ACHN (cell line): Measurements from ENCODE around the gene RASSF9.

Experiments
- DNase-seq: peaks from one replicate; pipeline ENCODE4 v3.0.0-alpha.2; 2015
- in situ Hi-C: cut with HindIII; loops from 2 replicates; pipeline ENCODE4 v1.10.0; 2017; ENCODE audit warnings: low sequenced_read_pairs, low pct_ligation_motif_present, low pct_unique_long_range_greater_than_20kb

The RASSF9 gene

DNA sequence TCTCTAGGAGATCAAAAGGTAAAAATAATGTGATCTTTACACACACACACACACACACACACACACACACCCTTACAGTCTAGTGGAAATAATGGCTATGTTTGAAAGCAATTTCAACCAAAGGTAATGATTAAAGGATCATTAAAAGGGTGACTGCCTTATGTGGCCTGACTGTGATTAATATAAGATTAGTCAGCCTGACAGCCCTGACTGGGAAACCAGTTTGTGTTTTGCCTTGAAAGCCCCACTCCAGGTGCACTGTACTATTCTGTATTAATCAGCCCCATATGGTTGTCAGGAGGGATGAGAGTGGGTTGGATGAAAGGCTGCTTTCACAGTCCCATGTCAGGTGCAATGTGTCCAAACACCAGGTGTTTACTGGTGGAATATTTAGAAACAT lies 10.5 kb downstream of the RASSF9 start:
- in situ Hi-C loops: no loop called here
- DNase-seq: peak; percentile 77

DNA sequence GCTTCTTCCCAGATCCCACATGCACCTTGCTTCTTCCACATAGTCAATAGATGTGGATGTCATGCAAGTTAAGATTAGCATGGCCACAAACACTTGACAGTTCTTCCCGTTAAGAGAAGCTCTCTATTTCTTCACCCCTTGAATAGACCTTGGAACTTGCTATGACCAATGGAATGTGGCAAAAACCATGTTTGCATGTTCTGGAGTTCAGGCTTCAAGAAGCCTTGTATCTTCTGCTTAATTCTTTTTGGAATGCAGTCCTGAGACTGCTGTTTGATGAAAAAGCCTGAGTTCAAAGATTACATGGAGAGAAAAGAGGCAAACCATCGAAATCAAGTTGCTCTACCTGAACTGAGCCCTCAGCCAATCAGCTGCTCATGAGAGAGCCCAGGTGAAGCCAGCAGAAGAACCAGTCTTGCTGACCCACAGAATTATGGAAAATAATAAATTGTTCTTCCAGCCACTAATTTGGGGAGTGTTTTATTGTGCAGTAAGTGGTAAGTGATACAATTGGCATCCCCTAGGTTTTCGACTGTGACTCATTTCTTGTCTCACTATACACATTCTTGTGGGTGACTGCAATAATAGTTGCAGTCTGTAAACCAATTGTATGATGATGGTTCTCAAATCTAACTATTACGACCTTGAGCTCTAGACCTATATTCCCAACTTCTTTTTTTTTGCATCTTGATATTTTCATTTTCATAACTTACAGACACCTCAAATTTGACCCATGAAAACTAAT lies 12.6 kb downstream of the RASSF9 start:
- in situ Hi-C loops: no loop called here
- DNase-seq: no peak

DNA sequence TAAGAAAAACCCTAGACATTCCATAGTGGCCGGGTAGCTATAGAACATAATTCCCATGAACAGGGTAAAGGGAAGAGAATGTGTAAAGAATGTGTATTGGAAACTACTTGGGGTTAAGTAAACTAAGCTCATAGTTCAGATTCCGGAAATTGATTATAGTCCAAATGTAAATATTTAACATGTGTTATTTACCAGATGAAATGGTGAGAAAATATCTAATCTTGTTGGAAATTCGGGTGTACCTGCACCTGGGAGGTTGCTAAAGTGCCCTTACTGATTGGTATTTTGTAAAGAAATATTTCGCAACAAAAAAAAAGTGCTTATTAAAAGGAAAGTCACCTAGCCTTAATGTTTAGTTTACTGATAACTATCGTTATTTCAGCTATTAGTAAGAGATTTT lies 14.4 kb downstream of the RASSF9 start:
- in situ Hi-C loops: no loop called here
- no peak for DNase-seq

DNA sequence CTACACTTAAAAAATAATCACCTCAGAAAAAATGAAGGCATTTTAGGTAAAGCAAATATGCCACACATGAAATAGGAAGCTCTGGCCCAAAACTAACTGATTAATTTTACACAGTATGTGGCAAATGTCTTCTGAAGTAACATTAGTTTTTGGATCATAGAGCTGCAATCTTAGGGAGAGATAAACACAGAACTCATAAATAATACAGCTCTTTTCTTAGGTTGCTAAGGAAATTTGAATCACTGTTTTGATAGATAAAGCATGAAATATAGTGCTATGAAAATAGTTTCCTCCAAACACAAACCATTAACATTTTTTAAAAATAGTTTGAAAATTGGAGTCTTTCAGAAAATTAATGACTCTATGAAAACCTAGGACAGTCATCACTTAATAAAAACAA lies 15.0 kb downstream of the RASSF9 start:
- no peak for DNase-seq
- in situ Hi-C loops: no loop called here

DNA sequence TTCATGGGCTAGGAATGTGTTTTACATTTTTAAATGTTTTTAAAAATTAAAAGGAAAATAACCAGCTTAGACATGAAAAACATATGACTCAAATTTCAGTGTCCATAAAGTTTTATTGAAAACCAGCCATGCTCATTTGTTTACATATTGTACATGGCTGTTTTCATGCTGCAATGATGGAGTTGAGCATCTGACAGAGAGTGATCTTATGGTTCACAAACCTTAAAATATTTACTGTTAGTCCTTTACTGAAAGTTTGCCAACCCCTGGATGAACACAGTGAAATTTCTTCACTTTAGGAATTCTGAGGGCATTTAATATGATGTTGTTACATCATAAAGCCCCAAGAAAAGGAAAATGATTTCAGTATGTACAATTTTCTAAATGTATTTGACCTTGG lies 16.1 kb downstream of the RASSF9 start:
- no peak for DNase-seq

DNA sequence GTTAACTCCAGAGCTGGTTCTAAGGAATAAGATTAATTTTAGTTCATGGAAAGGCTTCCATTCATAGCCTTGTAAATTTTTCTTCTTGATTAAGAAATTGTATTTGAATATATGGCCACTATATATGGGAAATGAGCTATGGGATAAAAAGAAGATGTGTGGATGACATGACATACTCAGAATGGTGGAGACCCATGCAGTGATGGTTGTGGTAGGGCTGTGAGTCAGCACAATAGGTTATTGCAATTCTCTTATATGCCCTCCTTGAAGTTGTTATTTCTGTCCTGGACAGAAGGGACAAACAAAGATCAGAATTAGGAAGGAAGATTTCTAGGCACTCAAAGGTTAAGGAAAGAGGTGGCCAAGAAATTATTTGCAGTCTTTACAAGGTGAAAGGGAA lies 21.5 kb downstream of the RASSF9 start:
- no peak for DNase-seq
- in situ Hi-C loops: no loop called here

More for the DNA sequence above, 16.1 kb downstream of the RASSF9 start:
- in situ Hi-C loops: no loop called here

DNA sequence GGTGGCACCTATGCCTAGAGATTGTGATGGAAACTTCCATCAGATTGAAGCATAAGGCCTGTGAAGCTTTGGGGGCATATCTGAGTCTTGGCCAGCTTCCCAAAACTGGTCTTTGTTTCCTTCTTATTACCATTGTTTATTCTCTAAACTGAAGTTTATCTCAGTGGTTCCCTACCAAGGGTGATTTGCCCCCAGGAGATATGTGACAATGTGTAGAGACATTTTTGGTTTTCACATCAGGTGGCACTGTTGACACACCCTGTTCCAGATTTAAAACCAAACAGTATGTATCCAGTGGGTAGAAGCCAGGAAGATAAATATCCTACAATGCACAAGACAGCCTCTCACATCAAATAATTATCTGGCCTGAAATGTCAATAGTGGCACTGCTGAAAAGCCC lies 22.1 kb downstream of the RASSF9 start:
- no peak for DNase-seq
- in situ Hi-C loops: no loop called here

DNA sequence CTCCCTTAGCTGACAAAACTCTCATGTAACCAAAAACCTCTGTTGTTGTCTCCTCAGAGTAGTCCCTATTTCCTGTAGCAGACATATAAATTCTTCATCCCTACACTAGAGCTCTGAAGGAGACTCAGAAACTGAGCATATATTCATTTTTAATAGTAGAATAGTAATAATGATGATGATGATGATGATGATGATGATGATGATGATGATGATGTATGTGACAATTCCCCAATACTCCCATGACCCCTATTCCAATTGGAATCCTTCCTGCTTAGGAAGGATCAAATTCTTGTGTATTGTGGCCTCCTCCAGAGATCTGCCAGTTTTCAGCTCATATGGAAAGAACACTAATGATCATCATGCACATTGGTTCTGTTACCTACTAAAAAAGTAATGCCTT lies 26.7 kb downstream of the RASSF9 start:
- DNase-seq: no peak

DNA sequence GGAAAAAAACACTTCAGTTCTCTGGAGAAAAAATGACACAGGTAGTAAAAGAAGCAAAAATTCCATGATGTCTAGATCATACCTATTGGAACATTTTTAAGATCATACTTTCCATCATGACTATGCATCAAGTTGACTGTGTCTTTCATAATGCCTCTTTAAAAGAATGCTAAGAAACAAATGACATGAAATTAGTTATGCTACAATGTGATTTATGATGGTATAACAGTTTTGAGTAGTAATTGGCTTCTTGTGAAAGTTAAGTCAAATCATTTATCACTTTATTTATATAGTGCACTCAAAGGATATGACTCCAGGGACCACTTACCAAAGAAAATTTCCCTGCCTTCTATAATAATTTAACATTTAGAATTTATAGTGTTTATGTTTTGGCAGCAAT lies 28.5 kb downstream of the RASSF9 start:
- DNase-seq: no peak

More for the DNA sequence above, 26.7 kb downstream of the RASSF9 start:
- in situ Hi-C loops: no loop called here

DNA sequence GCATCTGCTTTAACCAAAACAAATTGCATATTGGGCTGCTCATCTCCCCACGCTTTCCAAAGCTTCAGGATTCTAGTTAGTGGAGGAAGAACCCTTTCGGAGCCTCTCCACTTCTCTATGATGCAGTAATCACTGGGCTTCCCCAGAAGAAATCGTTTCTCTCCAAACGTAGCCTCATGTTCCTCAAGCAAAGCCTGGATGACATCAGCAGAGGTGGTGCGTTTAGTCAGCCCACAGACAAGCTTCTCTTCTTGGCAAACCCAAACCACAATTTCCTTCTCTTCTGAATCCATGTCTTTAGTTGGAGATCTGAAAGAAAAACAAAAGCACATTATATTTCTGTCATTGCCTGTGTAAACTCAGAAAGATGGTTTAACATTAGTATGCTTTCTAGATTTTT lies 30.6 kb downstream of the RASSF9 start:
- DNase-seq: no peak
- in situ Hi-C loops: no loop called here

More for the DNA sequence above, 28.5 kb downstream of the RASSF9 start:
- in situ Hi-C loops: no loop called here

DNA sequence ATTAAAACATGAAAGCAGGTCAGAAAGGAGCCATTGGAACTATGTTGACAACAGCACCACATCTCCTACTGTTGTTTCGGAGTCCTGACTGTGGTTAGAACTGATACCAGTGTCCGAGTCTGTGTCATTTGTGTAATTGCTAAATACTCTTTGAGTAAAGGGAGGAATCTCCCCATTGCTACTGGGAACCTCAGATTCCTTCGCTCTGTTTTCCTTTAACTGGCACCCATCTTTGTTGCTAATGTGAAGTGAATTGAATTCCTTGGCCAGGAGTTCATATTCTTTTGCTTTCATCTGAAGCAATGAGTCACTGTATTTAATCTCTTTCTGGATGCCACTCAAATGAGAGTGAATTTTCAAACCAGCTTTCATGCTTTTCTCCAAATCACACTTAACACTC lies 31.5 kb downstream of the RASSF9 start:
- in situ Hi-C loops: no loop called here
- DNase-seq: peak; percentile 36

DNA sequence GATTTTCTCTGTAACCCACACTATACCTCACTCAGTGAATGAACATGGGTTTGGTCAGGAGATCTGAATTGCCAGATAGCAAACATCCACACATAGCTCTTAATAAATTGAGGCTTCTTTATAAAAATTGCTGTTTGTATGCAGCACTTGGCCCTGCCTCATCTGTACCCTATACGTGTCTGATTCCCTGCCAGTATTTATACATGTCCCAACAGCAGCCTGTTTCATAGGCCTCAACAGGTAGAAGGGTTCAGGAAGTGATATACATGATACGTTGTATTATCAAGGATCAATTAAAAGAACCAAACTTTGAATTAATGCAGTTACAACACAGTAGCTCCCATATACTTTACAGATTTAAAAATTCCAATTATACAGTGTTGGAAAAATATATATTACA lies 32.3 kb downstream of the RASSF9 start:
- in situ Hi-C loops: no loop called here
- no peak for DNase-seq

DNA sequence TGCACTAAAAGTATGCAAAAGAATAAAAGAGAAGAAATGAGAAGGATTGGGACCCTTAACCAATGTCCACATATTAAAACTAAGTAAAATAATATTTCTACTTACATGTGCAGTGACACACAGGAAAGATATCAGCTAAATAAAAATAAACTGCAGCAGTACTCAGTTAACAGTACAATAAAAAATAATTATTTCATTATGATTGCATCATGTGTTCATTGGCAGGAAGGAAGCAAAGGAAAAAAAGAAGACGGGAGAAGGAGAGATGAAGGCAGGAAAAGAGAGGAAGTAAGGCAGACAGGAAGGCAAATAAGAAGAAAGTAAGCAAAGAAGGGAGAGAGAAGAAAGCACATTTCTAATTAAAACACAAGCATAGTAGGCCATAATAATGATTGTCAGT lies 33.0 kb downstream of the RASSF9 start:
- in situ Hi-C loops: no loop called here
- no peak for DNase-seq

DNA sequence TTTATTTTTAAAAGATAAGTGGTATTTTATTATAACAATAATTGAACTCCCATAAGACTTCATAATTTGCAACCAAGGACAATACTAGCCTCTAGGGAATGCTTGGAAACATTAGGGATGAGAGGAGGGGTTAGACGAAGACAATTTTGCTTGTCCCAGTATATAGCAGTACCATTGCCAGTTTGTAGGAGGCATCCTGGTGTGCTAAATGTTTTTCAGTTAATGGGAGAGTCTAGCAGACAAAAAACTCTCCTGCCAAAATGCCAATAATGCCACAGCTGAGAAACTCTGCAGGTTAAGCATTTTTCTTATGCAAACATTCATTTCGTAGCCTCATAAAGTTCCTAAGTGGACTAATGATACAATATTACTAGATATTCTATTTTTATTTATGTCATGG lies 38.1 kb downstream of the RASSF9 start:
- in situ Hi-C loops: no loop called here
- no peak for DNase-seq

DNA sequence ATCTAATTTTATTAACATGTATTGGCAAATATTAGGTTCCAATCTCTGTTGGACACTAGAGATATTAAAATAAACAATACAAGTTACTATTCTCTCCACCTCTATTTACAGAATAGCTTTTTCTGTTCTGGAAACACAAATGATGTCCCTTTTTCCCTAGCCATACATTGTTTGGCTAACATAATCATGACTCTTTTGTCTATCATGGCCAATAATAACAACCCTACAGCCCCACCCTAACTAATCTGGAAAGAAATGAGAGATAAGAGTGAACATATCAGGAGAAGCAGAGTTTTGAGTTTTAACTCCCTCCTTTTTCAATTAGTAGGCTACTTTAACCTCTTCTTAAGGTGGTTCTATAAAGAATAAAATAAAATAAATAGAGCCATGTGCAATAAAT lies 40.2 kb downstream of the RASSF9 start:
- in situ Hi-C loops: no loop called here

DNA sequence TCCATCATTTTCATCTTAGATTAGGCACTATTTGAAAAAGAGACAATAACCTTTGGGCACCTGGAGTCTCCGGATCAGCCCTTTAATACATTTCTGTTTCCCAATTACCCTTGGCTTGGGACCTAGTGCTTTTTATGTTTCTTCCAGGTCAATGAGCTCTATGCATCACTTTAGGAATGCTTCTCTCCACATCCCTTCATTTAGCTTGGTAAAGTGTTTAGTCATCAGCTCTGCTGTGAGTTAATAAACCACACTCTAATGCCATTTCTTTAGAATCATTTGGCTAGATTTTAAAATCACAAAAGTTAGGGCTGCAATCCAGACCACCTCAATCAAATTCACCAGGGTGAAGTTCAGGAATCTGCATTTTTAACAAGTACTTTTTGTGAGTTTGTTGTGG lies 41.7 kb downstream of the RASSF9 start:
- no peak for DNase-seq
- in situ Hi-C loops: no loop called here

More for the DNA sequence above, 40.2 kb downstream of the RASSF9 start:
- no peak for DNase-seq

DNA sequence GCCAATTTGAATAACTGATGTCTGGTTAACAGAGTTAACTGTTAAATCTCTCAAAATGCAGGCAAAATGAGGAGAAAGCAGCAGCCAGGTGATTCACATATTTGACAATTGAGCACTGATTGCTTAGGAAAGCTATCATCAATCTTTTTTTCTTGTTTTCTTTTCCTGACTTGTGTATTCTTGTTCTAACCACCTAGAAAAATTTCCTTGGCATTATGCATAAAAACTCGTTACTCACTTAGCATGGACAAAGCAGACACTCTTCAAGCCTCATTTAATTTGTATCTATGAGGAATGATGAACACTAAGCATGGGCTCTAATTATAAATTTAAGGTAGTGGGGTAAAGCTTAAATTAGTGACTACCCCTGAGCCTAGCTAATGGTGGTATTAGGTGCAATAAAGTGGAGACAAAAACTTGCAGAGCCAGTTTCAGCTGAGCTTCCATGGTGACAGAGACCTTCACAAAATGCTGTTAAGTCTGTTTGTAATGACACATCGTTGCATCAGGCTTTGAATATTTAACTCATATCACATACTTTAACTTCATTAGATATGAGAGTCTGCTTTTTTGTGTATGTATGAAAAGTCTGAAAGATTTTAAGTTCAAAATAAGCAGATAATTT lies 52.0 kb downstream of the RASSF9 start:
- no peak for DNase-seq
- in situ Hi-C loops: no loop called here

DNA sequence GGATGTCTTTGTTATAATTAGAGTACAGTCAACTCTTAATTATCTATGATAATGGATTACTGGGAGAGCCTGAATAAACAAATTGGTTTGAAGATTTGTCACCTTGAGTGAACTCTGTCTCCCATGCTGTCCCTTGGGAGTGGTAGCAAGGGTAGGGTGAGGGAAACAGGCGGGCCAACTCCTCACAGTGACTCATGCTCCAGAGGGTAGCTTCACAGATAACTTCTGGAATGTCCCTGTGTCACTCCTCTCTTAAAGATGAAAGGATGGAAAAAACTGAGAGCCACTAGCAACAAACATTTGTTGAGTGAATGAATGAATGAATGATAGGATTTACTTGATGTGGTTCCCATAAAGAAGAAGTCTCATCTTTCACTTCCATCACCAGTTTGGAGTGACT lies 53.5 kb downstream of the RASSF9 start:
- in situ Hi-C loops: no loop called here
- no peak for DNase-seq

DNA sequence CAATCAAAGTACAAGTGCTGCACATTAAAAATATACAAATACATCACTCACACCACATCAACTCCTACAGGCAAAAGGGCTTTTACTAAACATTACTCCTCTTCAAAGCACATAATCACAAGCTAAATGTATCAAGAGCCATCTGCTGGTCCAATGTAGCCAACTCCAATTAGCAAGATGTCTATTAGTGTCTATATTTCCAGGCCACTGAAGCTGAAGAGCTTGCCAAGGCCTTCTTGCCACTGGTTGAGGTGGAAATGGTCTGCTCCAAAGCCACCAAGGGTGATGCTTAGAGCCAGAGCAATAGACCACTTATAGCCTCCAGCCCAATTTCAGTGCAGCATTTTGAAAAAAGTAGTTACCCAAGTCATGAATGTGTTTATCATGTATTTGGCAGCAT lies 54.4 kb downstream of the RASSF9 start:
- in situ Hi-C loops: no loop called here
- no peak for DNase-seq

DNA sequence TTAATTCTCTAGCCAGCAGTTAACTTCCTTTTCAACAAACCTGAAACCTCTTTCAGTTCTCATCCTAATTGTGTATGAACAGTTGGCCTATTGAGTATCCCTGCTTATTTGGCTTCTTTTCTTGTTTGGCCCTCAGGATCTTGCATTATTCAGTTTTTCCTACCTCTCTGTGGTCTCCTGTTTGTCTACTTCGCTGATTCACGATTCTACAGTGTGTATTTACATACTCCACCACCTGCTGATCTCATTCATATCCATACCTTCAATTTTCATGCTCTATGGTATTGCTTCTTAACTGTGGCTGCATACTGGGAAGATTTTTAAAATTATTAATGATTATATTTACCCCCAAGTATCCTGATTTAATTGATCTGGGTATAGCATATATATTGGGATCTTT lies 56.4 kb downstream of the RASSF9 start:
- in situ Hi-C loops: no loop called here
- DNase-seq: no peak
